HG02973 (cell line): ENCODE measurements around the gene KRTAP10-10.
"Not testable (repeated sequence)": the region's sequence is repeated elsewhere in the genome, so short reads cannot be mapped to it uniquely, and the experiment has no call there.

Experiments used
- ATAC-seq: cut with Tn5 transposase; IDR thresholded peaks from one replicate; pipeline ENCODE4 v1.9.1; 2021; ENCODE audit warnings: moderate library complexity; ENCODE audit not compliant: unreplicated experiment

The KRTAP10-10 gene, protein sequence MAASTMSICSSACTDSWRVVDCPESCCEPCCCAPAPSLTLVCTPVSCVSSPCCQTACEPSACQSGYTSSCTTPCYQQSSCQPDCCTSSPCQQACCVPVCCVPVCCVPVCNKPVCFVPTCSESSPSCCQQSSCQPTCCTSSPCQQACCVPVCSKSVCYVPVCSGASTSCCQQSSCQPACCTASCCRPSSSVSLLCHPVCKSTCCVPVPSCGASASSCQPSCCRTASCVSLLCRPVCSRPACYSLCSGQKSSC

DNA sequence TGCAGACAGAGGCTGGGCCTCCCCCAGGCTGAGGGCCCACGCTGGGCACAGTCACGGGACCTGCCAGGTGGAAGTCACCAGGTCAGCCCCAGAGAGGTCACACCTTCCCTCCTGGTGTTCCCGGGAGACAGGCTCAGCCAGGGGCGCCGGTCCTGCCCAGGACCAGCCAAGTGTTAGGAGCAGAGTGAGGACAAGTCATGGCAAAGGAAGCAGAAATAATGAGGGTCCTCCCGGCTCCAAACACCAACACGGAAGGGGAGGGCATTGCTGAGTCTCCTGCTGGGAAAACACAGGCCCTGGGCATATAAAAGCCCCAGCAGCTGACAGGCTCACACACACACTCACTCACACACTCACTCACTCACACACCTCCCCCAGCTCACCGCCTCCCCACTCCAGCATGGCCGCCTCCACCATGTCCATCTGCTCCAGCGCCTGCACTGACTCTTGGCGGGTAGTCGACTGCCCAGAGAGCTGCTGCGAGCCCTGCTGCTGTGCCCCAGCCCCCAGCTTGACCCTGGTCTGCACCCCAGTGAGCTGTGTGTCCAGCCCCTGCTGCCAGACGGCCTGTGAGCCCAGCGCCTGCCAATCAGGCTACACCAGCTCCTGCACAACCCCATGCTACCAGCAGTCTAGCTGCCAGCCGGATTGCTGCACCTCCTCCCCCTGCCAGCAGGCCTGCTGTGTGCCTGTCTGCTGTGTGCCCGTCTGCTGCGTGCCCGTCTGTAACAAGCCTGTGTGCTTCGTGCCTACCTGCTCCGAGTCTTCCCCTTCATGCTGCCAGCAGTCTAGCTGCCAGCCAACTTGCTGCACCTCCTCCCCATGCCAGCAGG is at the start of gene KRTAP10-10:
Gene KRTAP10-10 (plus strand): TSS at position 339 of the 833 bp plus-strand sequence. CDS start 62 bp downstream, at position 401.
- ATAC-seq, result no peak

- ATAC-seq, result no peak
Observed at GRCh38 chr21:44589094-44589493, 48.1 kb upstream of the KRTAP10-10 start.

- no peak for ATAC-seq
Observed at GRCh38 chr21:44589586-44590305, 47.4 kb upstream of the KRTAP10-10 start.

DNA sequence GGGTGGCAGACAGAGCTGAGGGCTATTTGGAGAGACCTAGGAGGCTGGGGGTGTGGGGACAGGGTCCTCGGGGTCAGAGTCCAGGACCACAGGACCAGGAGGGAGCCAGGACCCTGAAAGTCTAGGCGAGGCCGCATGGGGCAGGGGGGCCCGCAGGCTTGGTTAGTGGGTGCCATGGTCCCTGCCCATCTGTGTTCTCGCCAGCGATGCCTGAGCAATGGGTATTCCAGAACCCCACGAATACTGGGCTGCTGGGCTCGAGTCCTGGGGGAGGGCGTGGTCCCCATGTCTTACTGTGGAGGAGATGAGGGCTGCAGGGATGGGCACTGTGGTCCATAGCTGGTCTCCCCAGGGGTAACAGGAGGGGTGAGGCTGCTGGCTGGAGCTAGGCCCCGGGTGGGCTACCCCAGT is 46.8 kb upstream of the KRTAP10-10 start:
- ATAC-seq, result no peak

DNA sequence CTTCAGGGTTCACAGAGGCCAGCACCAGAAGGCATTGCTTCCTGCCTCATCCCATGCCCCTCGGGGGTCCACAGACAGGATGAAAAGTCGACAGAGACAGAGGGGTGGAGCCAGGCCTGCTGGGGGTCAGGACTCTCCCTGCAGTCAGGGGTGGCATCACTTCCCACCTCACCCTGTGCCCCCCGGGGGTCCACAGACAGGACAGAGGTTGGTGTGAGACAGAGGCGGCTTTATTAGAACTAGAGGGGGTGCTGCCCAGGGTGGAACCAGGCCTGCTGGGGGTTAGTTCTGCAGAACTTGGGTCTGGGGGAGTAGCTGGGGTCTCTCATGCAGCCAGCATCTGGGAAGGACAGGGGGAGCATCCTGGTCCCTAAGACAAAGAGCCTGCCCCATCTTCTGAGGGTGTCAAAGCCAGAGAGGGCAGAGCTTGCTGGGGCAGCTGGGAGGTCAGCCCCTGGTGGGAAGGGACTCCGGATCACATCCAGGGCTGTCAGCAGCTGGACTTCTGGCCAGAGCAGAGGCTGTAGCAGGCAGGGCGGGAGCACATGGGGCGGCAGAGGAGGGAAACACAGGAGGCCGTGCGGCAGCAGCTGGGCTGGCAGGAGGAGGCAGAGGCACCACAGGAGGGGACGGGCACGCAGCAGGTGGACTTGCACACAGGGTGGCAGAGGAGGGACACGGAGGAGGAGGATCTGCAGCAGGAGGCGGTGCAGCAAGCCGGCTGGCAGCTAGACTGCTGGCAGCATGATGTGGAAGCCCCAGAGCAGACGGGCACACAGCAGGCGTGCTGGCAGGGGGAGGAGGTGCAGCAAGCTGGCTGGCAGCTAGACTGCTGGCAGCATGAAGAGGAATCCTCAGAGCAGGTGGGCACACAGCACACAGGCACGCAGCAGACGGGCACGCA is 46.0 kb upstream of the KRTAP10-10 start:
- not testable (repeated sequence) for ATAC-seq

- ATAC-seq, result not testable (repeated sequence)
Observed at GRCh38 chr21:44591801-44592130, 45.4 kb upstream of the KRTAP10-10 start.

- no peak for ATAC-seq
Observed at GRCh38 chr21:44592446-44593311, 44.5 kb upstream of the KRTAP10-10 start, which contains the start of gene KRTAP10-6. TSS of gene KRTAP10-6 (minus strand) at chr21:44592505. CDS start at chr21:44592484, 21 bp downstream.

- ATAC-seq, result no peak
Observed at GRCh38 chr21:44593598-44594405, 43.4 kb upstream of the KRTAP10-10 start.

DNA sequence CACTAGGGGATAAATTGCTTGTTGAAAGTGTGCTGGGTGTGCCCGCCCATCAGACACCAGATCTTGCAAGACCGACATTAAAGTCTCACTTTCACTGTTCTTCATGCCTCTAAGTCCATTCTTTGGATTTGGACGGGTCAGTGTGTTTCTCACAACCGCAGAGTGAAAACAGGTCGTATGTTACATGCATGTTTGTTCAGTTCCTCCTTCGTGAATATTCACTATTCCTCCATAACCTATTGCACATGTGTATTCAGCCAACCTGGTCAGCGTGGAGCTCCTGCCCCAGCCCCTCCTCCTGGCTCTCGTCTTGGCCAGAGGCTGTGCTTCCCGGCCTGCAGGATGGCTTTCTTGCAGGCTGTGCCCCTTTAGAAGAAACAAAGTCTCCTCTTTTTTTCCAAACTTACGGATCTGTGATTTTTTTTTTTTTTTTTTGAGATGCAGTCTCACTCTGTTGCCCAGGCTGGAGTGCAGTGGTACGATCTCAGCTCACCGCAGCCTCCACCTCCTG is 42.7 kb upstream of the KRTAP10-10 start:
- ATAC-seq, result no peak

DNA sequence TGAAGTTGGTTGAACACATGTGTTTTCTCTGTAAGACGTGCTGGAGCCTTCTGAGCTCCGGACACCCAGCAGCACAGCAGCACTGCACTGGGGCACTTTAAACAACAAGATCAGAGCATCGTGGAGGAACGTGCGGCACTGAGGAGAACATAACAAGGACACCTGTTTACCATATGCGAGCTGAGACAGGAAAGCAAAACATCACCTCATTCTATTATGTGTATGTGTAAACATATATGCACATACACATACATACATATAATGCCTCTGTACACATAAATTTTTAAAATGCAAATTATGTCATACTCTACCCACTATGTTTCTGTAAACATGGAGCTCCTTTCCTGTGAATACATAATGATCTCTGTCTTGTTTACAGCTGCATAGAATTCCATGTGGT is 41.6 kb upstream of the KRTAP10-10 start:
- no peak for ATAC-seq

DNA sequence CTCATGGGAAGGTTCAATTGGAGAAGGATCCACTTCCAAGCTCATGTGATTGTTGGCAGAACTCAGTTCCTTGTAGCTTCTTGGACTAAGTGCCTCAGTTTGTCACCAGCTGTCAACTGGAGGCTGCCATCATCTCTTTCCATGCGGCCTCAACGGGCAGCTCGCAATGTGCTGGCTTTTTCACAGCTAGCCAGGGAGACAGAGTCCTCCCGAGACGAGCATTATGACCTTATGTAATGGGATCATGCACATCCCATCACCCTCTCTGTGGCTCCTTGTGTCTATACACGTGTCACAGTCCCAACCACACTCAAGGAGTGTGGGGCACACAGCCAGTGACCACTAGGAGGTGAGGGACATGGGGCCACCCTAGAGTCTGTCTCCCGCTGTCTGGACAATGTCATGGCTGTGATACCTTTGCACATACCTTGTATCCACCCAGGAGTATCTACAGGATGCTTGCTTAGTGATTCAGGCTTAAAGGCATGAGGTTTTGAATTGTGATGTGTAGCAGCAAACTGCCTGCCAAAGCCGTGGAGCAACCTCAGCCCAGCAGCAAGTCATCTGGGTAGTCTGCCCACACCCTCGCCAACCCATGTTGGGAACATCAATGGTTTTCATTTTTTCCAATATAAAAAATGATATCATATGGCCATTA is 41.0 kb upstream of the KRTAP10-10 start:
- ATAC-seq, result no peak

DNA sequence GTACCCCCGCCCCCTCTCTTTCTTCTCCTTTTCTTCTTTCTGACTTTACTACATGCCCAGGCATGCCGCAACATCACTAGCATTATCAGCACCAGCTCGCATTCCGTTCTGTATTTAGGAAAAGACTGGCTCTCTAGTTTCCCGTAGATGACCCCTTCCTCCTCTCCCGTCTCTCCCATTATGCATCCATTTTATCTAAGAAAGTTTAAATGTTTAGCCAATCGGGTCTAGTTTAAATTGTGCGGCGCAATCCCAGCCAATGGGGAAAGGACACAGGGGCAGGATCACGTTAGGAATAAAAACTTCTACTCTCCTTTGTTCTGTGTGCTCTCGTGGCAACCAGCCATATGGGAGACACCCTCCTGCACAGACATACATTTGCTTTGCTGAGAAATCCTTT is 39.1 kb upstream of the KRTAP10-10 start:
- no peak for ATAC-seq

DNA sequence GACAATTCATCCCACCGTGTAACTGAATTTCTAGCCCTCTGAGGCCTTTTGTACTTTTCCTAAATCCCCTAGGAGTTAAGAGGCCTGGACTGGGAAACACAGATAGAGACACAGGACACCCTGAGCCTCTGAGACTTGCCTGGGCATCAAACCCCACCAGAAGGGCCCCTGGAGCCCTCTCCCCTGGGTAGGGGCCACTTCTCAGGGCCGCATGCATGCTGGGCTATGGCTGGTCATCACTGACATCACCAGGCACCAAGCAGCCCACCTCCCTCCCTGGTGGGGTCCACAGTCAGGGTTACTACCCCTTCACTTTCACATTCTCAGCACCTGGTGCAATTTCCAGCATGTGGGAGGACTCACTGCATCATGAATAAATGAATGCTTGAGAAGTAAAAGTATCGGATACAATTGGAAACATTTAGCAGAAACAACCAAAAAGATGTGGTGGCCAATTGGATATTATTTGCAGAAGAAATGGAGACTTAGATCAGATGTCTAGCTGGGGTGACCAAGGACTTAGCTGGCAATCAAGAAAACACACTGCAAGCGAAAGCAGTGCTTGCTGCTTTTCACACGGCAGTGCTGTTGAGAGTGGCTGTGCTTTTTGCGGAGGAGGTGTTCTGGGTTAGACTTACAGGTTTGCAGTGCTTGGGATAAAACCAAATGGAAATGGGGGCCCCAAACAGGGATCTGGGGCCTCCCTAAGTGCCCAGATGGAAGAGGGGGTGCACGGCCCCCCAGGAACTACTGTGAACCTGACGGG is 37.7 kb upstream of the KRTAP10-10 start:
- ATAC-seq, result no peak

DNA sequence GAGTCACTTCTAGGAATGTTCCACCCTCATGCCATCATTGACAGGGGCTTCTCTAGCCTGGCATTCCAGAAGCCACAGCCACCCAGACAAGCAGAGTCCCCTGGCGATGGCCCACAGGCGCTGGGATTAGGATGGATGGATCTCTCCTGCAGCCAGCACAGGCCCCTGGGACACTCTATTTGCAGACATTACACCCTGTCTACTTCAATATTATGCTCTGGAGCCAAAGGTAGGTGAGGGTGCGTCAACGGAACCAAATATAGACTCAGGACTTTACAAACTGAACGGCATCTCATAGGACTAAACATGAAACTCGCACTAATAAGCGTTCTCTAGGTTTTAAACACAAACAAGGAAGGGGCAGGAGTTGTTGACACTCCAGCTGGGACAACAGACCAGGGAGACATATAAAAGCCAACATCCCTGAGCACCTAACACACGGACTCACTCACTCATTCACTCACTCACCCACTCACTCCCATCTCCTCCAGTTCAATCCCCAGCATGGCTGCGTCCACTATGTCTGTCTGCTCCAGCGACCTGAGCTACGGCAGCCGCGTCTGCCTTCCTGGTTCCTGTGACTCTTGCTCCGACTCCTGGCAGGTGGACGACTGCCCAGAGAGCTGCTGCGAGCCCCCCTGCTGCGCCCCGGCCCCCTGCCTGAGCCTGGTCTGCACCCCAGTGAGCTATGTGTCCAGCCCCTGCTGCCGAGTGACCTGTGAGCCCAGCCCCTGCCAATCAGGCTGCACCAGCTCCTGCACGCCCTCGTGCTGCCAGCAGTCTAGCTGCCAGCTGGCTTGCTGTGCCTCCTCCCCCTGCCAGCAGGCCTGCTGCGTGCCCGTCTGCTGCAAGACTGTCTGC is 36.8 kb upstream of the KRTAP10-10 start, which contains the start of gene KRTAP10-7:
Gene KRTAP10-7 (plus strand): TSS at position 480 of the 861 bp plus-strand sequence. CDS start 25 bp downstream, at position 505.
- ATAC-seq, result not testable (repeated sequence)

DNA sequence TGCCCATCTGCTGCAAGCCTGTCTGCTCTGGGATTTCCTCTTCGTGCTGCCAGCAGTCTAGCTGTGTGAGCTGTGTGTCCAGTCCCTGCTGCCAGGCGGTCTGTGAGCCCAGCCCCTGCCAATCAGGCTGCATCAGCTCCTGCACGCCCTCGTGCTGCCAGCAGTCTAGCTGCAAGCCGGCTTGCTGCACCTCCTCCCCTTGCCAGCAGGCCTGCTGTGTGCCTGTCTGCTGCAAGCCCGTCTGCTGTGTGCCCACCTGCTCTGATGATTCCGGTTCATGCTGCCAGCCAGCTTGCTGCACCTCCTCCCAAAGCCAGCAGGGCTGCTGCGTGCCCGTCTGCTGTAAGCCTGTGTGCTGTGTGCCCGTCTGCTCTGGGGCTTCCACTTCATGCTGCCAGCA is 36.1 kb upstream of the KRTAP10-10 start:
- ATAC-seq, result not testable (repeated sequence)
